ENCODE results near the gene LGALS3BP. TPM values are rescaled to one million over a fixed set of nuclear protein-coding genes. Genes with fewer than 3 reads are reported as not detected.
"Not testable (repeated sequence)": the region's sequence is repeated elsewhere in the genome, so short reads cannot be mapped to it uniquely, and the experiment has no call there.

Gene LGALS3BP
- total RNA-seq, 2 donors from 2014 or later = 23.3 to 71.4 TPM

- Histone ChIP-seq H3K9ac (ENCODE audit: extremely low read depth, low read length, poor library complexity, severe bottlenecking) (no peak overlapping the region), H3K36me3 (ENCODE audit: control insufficient read depth, insufficient read depth, low read length) (no peaks in the 10 kb centered on the region), H3K4me1 (ENCODE audit: control insufficient read depth, insufficient read depth, low read length) (peaks cover under 1% of the 10 kb centered on the region), H3K27ac (ENCODE audit: low read depth, low read length) (no peak overlapping the region), H3K9me3 (ENCODE audit: control insufficient read depth, low read length) (no peaks in the 10 kb centered on the region), H3K4me3 (ENCODE audit: low read length) (no peak overlapping the region), H3K27me3 (ENCODE audit: control insufficient read depth, insufficient read depth, low read length, poor library complexity, severe bottlenecking) (no peaks in the 10 kb centered on the region)
- Mint-ChIP-seq H3K27ac (no peak overlapping the region), H3K9me3 (no peaks in the 10 kb centered on the region), H3K36me3 (ENCODE audit: low read depth) (no peaks in the 10 kb centered on the region), H3K4me3 (no peak overlapping the region), H3K4me1 (peaks cover 3% of the 10 kb centered on the region), H3K27me3 (ENCODE audit: insufficient read depth) (no peaks in the 10 kb centered on the region)
- TF ChIP-seq CTCF (conservative IDR thresholded peaks at IDR 0.05) = no peak
- DNase-seq = no peak
- 92 to 95% methylated on average over 24 to 26 of the region's 26 CpGs for WGBS, 2 experiments (ENCODE audit: insufficient coverage in 1 of 2, insufficient read length in 1 of 2)
Measured at GRCh38 chr17:78966123-78966813, 13.5 kb downstream of the LGALS3BP start.

- H3K9me3 Mint-ChIP-seq = no peaks in the 10 kb centered on the region
- WGBS, 2 experiments (ENCODE audit: insufficient coverage in 1 of 2, insufficient read length in 1 of 2) = 87 to 95% methylated on average over 7 to 8 of the region's 8 CpGs
- H3K4me3 Mint-ChIP-seq = no peak overlapping the region
Measured at GRCh38 chr17:78965491-78965924, 14.2 kb downstream of the LGALS3BP start.

DNA sequence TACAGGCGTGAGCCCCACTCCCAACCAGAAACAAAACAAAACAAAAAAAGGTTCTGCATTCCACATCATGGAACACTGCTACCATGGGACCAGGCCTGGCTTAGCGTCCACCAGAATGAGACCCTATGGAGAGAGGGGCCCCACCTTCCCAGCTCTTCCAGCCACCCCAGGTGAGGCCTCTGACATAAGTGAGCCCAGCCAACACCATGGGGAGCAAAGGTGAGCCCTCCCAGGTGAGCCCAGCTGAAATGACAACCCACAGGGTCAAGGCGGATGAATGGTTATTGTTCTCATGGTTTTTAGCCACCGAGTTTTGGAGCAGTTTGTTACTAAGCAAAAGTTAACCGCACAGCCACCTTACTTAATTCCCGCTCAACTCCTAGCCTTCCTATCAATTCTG, 16.3 kb downstream of the LGALS3BP start:
- Histone ChIP-seq H3K9ac (ENCODE audit: extremely low read depth, low read length, poor library complexity, severe bottlenecking) (no peak overlapping the region), H3K27ac (ENCODE audit: low read depth, low read length) (no peak overlapping the region), H3K4me1 (ENCODE audit: control insufficient read depth, insufficient read depth, low read length) (no peaks in the 10 kb centered on the region), H3K36me3 (ENCODE audit: control insufficient read depth, insufficient read depth, low read length) (no peaks in the 10 kb centered on the region), H3K27me3 (ENCODE audit: control insufficient read depth, insufficient read depth, low read length, poor library complexity, severe bottlenecking) (no peaks in the 10 kb centered on the region), H3K4me3 (ENCODE audit: low read length) (no peak overlapping the region), H3K9me3 (ENCODE audit: control insufficient read depth, low read length) (no peaks in the 10 kb centered on the region)
- no peak for TF ChIP-seq CTCF (conservative IDR thresholded peaks at IDR 0.05)
- Mint-ChIP-seq H3K9me3 (no peaks in the 10 kb centered on the region), H3K36me3 (ENCODE audit: low read depth) (no peaks in the 10 kb centered on the region), H3K27me3 (ENCODE audit: insufficient read depth) (no peaks in the 10 kb centered on the region), H3K4me3 (no peak overlapping the region), H3K27ac (no peak overlapping the region), H3K4me1 (peaks cover 5% of the 10 kb centered on the region)
- 87 to 93% methylated on average over 3 to 6 of the region's 6 CpGs for WGBS, 2 experiments (ENCODE audit: insufficient coverage in 1 of 2, insufficient read length in 1 of 2)
- DNase-seq = no peak

More at GRCh38 chr17:78965491-78965924, 14.2 kb downstream of the LGALS3BP start:
- no peaks in the 10 kb centered on the region for H3K4me1 ChIP-seq (ENCODE audit: control insufficient read depth, insufficient read depth, low read length)
- H3K36me3 ChIP-seq (ENCODE audit: control insufficient read depth, insufficient read depth, low read length) = no peaks in the 10 kb centered on the region
- no peak for DNase-seq
- H3K9me3 ChIP-seq (ENCODE audit: control insufficient read depth, low read length) = no peaks in the 10 kb centered on the region
- Mint-ChIP-seq H3K4me1 (no peaks in the 10 kb centered on the region), H3K36me3 (ENCODE audit: low read depth) (no peaks in the 10 kb centered on the region), H3K27me3 (ENCODE audit: insufficient read depth) (no peaks in the 10 kb centered on the region), H3K27ac (no peak overlapping the region)
- H3K27ac ChIP-seq (ENCODE audit: low read depth, low read length) = no peak overlapping the region
- no peak overlapping the region for H3K4me3 ChIP-seq (ENCODE audit: low read length)
- H3K9ac ChIP-seq (ENCODE audit: extremely low read depth, low read length, poor library complexity, severe bottlenecking) = no peak overlapping the region
- H3K27me3 ChIP-seq (ENCODE audit: control insufficient read depth, insufficient read depth, low read length, poor library complexity, severe bottlenecking) = no peaks in the 10 kb centered on the region
- no peak for TF ChIP-seq CTCF (conservative IDR thresholded peaks at IDR 0.05)

DNA sequence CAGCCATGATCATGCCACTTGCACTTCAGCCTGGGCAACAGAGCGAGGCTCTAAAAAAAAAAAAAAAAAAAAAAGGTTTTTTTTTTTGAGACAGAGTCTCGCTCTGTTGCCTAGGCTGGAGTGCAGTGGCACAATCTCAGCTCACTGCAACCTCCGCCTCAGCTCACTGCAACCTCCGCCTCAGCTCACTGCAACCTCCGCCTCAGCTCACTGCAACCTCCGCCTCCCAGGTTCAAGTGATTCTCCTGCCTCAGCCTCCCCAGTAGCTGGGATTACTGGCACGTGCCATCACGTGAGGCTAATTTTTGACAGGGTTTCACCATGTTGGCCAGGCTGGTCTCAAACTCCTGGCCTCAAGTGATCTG, 16.8 kb downstream of the LGALS3BP start:
- not testable (repeated sequence) for H3K27ac ChIP-seq (ENCODE audit: low read depth, low read length); H3K36me3 Mint-ChIP-seq (ENCODE audit: low read depth); H3K9me3 Mint-ChIP-seq; H3K4me1 Mint-ChIP-seq; H3K4me3 Mint-ChIP-seq; H3K36me3 ChIP-seq (ENCODE audit: control insufficient read depth, insufficient read depth, low read length); H3K27ac Mint-ChIP-seq; H3K4me1 ChIP-seq (ENCODE audit: control insufficient read depth, insufficient read depth, low read length); H3K27me3 Mint-ChIP-seq (ENCODE audit: insufficient read depth); H3K9ac ChIP-seq (ENCODE audit: extremely low read depth, low read length, poor library complexity, severe bottlenecking); H3K27me3 ChIP-seq (ENCODE audit: control insufficient read depth, insufficient read depth, low read length, poor library complexity, severe bottlenecking); H3K4me3 ChIP-seq (ENCODE audit: low read length); H3K9me3 ChIP-seq (ENCODE audit: control insufficient read depth, low read length); DNase-seq
- 88 to 95% methylated on average over 3 to 8 of the region's 8 CpGs for WGBS, 2 experiments (ENCODE audit: insufficient coverage in 1 of 2, insufficient read length in 1 of 2)
